SK-N-SH treated with all-trans-retinoic acid at 6 μM for 48 hours (cell line): ENCODE data around the gene MAPK10.

ENCODE experiments used
- ARNTL ChIP-seq: fragments of 450-650 bp; formaldehyde crosslinking; IDR thresholded peaks from 2 replicates; pipeline ENCODE4 v1.5.0; 2020; ENCODE audit warnings: low read depth, mild to moderate bottlenecking, moderate library complexity, borderline replicate concordance
- CREB5 ChIP-seq: fragments of 250-450 bp; sonication (Bioruptor Pico); IDR thresholded peaks from 2 replicates; pipeline ENCODE4 v1.5.1; 2020; ENCODE audit warnings: low read depth, mild to moderate bottlenecking, moderate library complexity
- PATZ1 ChIP-seq: fragments of 250-450 bp; sonication (Bioruptor Pico); IDR thresholded peaks from 2 replicates; pipeline ENCODE4 v1.8.0; 2020; ENCODE audit warnings: mild to moderate bottlenecking, moderate library complexity, borderline replicate concordance
- RARB ChIP-seq: fragments of 250-450 bp; sonication (Bioruptor Pico); IDR thresholded peaks from 2 replicates; pipeline ENCODE4 v1.8.0; 2021; ENCODE audit warnings: mild to moderate bottlenecking, moderate library complexity
- TOX ChIP-seq: fragments of 250-450 bp; sonication (Bioruptor Pico); IDR thresholded peaks from 2 replicates; pipeline ENCODE4 v1.8.0; 2021; ENCODE audit warnings: mild to moderate bottlenecking, moderate library complexity, borderline replicate concordance
- ZFP3 ChIP-seq: fragments of 250-450 bp; sonication (Bioruptor Pico); IDR thresholded peaks from 2 replicates; pipeline ENCODE4 v1.5.0; 2020; ENCODE audit warnings: mild to moderate bottlenecking, moderate library complexity
- ZFP30 ChIP-seq: fragments of 450-650 bp; formaldehyde crosslinking; IDR thresholded peaks from 2 replicates; pipeline ENCODE4 v1.5.0; 2022; ENCODE audit warnings: mild to moderate bottlenecking, moderate library complexity
- ZNF565 ChIP-seq: fragments of 450-650 bp; formaldehyde crosslinking; conservative IDR thresholded peaks from 2 replicates; pipeline ENCODE4 v1.5.0; 2020; ENCODE audit warnings: low read depth, mild to moderate bottlenecking, moderate library complexity
- ZNF70 ChIP-seq: fragments of 450-650 bp; formaldehyde crosslinking; IDR thresholded peaks from 2 replicates; pipeline ENCODE4 v1.5.0; 2020; ENCODE audit warnings: mild to moderate bottlenecking, moderate library complexity
- TF ChIP-seq, protein P1 (sequence below): fragments of 250-450 bp; sonication (Bioruptor Pico); IDR thresholded peaks from 2 replicates; pipeline ENCODE4 v1.5.0; 2020; ENCODE audit warnings: mild to moderate bottlenecking, moderate library complexity

DNA sequence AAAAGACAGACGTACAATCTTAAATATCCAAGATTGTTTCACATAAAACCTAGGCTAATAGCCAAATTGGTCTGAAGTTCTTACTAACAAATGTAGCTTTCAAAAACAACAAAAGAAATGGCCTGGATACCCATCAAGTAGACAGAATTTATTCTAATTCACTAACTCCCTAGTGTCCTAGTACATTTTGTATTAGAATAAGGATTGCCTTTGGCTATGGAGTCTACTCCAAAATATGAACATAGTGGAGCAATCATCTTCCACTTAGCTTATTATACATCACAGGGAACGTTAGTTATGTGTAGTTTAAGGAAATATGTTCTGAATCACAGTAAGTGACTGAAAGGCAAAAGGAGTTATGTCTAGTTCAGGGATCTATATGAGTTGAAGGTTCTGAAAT lies 81.7 kb downstream of the MAPK10 start:
- TF ChIP-seq ZFP30 (CRISPR knock-in tag): no peak
- no peak for TF ChIP-seq CREB5 (CRISPR knock-in tag)
- no peak for TF ChIP-seq ZNF70 (CRISPR knock-in tag)
- no peak for TF ChIP-seq TOX
- no peak for TF ChIP-seq RARB (CRISPR knock-in tag)
- no peak for TF ChIP-seq PATZ1
- TF ChIP-seq, protein P1, sequence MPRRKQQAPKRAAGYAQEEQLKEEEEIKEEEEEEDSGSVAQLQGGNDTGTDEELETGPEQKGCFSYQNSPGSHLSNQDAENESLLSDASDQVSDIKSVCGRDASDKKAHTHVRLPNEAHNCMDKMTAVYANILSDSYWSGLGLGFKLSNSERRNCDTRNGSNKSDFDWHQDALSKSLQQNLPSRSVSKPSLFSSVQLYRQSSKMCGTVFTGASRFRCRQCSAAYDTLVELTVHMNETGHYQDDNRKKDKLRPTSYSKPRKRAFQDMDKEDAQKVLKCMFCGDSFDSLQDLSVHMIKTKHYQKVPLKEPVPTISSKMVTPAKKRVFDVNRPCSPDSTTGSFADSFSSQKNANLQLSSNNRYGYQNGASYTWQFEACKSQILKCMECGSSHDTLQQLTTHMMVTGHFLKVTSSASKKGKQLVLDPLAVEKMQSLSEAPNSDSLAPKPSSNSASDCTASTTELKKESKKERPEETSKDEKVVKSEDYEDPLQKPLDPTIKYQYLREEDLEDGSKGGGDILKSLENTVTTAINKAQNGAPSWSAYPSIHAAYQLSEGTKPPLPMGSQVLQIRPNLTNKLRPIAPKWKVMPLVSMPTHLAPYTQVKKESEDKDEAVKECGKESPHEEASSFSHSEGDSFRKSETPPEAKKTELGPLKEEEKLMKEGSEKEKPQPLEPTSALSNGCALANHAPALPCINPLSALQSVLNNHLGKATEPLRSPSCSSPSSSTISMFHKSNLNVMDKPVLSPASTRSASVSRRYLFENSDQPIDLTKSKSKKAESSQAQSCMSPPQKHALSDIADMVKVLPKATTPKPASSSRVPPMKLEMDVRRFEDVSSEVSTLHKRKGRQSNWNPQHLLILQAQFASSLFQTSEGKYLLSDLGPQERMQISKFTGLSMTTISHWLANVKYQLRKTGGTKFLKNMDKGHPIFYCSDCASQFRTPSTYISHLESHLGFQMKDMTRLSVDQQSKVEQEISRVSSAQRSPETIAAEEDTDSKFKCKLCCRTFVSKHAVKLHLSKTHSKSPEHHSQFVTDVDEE (CRISPR knock-in tag): no peak
- no peak for TF ChIP-seq ZFP3 (CRISPR knock-in tag)
- TF ChIP-seq ARNTL (CRISPR knock-in tag): no peak
- no peak for TF ChIP-seq ZNF565 (CRISPR knock-in tag)
